Fibroblast of skin of abdomen (primary cell): ENCODE measurements around the gene CALN1.

Experiments
- DNase-seq: peaks from one replicate; pipeline ENCODE4 v3.0.0-alpha.2; 2013

Gene CALN1

DNA sequence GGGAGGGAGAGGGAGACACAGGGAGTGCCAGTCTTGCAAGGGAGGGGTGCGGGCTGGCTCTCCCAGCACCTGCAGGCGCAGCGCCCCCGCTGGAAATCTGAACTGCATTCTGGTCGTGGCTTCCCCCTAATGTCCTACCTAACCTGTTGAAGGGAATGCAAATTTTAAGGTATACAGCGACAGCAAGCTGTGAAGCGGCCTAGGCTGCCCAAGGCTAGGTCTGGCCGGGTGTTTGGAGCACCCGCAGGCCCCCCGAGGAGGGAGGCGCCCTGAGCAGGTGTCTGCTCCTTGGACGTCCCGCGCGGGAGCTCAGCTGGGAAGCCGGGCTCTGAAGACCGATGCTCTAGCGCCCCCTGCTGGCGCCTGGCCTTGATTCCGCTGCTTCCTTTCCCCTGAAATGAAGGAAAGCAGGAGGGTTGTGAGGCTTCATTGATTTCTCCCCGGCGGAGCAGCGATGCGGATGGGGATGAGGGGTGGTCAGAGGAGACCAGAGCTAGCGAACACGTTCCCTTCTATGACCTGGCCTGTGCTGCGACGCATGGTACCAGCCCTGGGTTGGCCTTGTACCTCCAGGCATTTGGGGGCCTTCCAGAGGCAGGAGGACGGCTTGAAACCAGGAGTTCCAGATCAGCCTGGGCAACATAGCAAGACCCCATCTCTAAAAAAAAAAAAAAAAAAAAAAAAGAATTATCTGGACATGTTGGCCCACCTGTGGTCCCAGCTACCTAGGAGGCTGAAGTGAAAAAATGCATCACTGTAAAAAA is 678.8 kb downstream of the CALN1 start:
- DNase-seq, result peak; percentile 64

DNA sequence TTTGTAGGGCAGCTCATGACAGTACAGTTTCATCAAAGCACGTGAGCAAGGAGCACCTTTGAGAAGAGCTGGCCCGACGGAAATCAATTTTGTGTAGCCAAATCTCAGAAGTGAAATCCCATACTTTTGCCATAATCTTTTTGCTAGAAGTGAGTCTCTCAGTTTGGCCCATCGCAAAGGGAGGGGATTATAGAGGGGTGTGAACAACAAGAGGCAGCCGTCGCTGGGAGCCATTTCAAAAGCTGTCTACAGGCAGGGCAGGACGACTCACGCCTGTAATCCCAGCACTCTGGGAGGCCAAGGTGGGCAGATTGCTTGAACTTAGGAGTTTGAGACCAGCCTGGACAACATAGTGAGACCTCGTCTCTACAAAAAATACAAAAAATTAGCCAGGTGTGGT is 680.4 kb downstream of the CALN1 start:
- DNase-seq, result no peak
